Activated CD8-positive, alpha-beta memory T cell treated with anti-CD3 and anti-CD28 coated beads, Interleukin-2, amount 50 U/mL, for 24 hours (primary cell): ENCODE measurements around the gene CNTN1.

Source experiments
- DNase-seq: peaks from one replicate; pipeline ENCODE4 v3.0.0-alpha.2; 2020; ENCODE audit errors: extremely low read depth

Gene CNTN1

DNA sequence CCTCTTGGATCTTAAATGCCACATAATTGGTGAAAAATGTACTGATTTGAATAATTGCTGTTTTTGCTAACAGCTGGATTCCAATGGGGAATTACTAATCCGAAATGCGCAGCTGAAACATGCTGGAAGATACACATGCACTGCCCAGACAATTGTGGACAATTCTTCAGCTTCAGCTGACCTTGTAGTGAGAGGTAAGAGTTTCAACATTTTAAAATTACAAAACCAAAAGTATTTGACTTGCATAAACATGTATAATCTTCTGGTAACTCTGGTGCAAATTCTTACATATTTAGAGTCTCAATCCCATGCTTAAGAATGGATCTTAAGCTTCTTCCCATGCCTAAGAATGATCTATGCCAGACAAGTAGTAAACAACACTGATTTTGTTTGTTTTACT is 266.8 kb downstream of the CNTN1 start:
- DNase-seq, result no peak

DNA sequence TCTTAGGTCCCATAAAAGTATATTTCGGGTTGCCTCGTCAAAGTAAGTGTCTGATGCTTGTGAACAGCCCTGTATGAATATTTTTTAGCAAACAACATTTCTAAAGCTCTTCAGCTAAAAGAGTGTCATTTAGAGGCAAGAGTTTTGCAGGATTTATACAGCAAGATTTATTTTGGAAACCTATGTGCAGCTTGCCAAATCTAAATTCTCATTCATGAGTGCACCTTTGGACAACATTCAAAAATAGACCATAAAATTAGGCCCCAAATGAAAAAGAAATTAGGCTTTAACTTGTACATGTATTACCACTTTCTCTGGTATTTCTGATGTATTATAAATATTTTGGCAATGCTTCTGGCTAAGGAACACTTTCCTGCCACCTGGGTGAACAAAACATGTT is 271.5 kb downstream of the CNTN1 start:
- DNase-seq, result no peak

DNA sequence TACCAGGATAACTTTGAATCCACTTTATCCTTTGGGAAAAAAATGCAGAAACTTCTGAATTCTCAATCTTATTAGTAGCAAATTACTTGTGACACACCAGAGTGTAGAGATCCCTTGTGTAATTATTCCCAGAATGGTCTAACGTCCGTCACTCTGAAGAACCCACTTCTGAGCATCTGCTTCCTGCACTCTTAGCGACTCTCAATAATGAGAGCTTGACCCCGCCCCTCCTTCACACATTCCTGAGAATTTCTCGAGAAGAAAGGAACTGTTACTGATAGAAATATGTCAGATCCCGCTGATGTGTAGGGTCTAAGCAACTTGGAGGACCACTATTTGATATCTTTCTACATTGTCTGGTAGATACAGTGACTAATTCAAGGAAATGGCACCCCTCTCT is 277.6 kb downstream of the CNTN1 start:
- no peak for DNase-seq

DNA sequence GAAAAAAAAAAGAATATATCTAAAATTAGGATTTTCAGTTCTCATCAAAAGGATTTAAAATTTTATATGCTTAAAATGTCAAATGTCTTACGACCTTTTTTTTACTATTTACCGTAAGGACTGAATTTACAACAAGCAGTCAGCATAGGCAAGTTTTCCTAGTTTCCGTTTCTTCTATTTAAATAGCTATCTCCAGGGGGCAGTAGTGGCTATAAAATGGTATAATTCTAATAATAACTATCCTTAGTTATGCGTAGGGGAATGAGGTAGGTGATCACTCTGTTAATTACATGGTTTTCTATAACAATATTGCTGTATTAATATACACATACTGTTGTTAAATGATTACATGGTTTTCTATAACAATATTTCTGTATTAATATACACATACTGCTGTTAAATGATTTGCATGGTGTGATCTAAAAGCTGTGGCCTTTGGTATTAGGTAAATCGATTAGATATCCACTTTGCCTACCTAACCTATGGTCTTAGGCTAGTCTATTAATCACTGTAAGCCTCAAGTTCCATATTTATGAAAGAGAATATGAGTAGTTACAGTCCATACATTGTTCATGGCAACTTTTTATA is 278.2 kb downstream of the CNTN1 start:
- DNase-seq, result no peak

DNA sequence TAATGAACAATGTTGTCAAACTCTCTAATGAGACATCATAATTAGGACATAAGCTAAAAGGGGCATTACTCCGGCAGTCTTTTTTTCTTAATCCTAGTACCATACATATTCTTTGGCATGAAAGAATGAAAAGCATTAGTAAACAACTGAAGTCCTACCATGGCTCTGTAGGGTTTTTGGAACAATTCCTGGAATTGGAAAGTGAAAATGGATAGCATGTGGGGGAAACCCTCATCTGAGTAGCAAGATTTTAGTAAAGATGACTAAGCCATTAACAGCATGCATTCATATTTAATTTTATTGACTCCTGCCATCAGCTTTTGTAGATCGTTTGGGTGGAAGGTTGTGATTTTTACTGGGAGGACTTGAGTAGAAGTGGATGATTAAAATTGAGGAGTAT is 279.7 kb downstream of the CNTN1 start:
- DNase-seq, result no peak

DNA sequence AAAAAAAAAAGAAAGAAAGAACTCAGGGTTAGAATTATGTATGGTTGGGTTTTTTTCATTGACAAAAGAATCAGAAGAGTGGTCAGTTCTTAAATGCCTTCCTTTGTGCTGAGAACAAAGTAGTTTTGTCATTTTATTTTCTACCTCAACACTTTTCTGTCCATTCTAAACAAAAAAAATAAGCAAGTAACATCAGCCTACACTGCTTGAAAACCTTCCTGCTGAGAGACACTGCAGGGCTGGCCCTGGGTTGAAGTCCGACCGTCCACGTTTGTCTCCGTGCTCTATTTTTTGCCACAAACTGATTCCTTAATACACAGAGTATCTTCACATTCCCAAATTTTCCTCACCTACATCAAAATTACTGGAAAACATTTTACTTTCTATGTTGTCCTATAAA is 284.3 kb downstream of the CNTN1 start:
- no peak for DNase-seq

DNA sequence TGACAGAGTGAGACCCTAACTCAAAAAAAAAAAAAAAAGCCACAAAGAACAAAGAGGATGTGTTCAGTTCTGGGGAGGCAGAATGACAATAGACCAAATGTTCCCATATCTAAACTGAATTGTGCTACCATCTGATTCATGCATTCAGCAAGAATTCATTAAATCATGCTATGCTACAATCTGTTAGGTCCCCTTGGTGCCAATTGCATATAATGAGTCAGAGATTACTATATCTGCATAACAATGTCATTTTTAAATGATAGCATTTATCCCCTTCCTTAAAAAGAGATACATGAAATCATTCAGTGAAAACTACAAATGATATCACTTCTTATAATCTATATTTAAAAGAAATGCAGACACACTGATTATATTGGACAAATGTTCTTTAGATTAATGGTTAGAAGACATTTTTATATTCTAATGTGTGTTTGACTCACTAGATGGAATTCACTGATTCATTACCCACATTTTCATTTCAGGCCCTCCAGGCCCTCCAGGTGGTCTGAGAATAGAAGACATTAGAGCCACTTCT is 288.3 kb downstream of the CNTN1 start:
- DNase-seq, result no peak

DNA sequence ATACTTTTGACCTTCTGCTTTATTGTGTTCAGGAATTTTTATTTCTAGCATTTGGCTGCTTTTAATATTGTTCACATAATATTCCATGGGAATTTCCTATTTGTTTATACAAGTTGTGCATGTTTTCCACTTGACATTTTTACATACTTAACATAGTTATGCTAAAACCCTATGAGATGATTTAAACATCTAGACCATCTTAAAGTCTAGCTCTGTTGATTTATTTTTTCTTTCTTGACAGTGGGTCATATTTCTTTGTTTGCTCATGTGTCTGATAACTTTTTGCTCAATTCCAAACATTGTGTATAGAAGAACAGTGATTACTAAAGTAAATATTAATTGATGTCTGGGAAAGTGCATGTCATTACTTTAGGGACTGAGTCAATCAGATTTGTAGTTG is 293.8 kb downstream of the CNTN1 start:
- no peak for DNase-seq

DNA sequence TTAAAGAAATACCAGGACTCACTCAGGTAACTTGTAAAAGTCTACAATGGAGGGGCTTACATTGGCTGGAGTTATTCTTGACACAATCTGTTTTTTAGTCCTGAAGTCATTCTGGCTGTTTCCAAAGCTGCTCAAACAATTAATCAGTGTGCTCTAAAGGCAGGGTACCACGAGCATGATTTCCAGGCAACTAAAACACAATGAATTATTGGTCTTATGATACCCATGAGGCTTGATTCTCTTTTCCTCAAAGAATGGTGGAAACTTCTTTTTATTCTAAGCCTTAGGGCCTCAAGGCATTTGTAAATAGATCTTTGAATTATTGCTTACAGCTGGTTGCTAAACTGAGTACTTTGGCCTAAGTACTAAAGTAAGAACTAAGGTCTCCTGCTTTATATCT is 296.1 kb downstream of the CNTN1 start:
- no peak for DNase-seq

DNA sequence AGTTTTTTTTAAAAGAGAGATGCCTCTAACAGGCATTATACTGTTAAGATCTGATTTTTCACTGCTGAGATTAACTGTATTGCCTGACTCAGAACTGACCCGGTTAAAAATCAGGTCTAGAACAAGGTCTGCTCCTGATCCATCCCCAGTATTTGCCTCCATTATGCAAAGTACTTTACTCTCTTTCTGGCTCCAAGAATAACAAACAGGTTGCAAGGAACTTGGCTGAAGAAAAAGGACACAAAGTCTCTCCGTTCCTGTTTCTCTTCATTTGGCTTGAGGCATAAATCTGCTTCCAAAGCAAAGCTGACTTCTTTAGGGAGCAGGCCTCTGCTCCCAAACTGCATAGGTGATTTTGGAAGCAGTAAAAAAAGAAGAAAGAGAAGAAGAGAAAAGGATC is 296.6 kb downstream of the CNTN1 start:
- no peak for DNase-seq

DNA sequence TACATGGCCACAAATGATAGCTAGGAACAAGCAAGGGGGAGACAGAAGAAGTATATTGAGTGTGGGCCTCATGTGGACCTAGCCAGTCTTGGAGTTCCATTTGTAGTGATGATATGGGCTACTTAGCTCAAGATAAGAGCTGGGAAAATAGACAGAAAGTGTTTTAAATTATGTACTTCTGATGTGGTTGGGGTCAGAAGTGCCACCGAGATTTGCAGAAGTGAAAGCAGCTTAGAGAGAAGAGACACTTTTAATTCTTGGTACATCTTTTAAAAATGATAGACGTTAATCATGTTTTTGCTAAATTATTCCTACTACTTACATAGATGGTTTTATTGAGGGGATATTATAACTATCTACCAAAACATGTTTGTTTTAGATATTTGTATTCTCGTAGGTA is 297.5 kb downstream of the CNTN1 start:
- no peak for DNase-seq

DNA sequence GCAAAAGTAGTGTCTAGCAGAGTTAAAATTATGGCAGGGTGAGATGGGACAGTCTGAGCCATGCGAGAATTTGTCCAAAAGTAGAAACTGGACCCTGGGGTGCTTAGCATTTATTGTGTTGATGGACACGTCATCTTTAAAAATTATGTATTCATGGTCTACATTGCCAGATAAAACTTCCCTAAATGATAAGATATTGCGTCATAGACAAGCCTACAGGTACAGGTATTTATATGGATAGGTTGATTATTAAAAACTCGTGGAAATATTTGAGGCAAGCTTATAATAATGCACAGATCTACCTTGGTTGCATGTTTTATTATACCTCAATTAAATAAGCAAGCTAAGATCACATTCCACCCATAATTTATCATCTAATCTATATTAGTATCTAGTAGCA is 299.9 kb downstream of the CNTN1 start:
- DNase-seq, result no peak

DNA sequence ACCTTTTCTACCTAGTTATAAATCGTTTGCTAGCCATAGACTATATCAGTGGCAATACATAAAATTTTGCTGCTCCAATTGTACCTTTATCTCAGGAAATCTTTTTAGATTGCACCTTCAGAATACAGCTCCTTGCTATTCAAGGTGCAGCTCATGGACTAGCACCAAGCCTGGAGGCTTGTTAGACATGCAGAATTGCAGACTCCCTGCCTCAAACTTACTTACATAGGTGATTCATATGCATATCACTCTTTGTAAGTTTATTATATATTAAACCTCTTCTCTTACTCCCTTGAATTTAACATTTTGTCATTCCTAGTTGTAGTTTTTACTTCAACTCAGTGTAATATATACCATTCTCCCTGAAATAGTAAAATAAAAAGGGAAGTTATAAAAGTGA is 300.4 kb downstream of the CNTN1 start:
- no peak for DNase-seq

DNA sequence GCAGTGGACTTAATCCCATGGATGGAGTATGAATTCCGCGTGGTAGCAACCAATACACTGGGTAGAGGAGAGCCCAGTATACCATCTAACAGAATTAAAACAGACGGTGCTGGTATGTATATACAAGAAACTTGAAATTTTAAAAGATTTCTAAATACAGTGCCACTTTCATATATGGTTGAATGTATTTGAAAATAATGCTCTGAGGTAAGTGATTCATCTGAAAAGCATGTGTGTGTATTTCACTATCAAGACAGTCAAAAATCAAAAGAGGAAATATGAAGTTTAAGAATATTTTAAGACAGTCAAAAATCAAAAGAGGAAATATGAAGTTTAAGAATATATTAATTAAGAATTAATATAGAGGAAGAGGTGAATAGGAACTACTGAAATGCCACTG is 300.9 kb downstream of the CNTN1 start:
- no peak for DNase-seq

DNA sequence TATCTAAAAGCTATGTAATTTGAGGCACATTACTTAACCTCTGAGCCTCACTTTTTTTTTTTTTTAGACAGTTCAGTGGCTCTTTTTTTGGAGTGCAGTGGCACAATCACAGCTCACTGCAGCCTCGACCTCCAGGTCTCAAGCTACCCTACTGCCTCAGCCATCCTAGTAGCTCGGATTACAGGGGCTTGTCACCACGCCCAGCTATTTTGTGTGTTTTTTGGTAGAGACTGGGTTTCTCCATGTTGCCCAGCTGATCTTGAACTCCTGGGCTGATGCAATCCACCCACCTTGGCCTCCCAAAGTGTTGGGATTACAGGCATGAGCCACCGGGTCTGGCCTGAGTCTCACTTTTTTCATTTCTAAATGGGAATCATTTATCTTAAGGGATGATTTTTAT is 303.9 kb downstream of the CNTN1 start:
- no peak for DNase-seq

DNA sequence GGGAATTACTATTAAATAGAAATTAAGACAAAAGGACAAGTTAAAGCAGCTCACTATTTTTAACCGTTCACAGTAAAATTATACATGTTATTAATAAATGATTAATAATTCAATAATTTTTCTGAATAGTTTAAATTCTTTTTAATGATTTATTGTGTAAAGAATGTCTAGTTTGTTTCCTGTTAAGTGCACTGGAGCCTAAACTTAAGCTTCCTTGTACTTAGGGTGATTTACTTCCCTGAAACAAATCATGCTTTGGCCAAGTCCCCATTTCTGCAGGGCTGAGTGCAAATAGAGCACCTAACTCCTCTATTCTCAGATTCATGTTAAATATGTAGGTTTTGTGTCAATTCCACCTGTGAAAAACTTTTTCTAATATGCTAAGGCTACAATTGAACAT is 307.0 kb downstream of the CNTN1 start:
- DNase-seq, result no peak

DNA sequence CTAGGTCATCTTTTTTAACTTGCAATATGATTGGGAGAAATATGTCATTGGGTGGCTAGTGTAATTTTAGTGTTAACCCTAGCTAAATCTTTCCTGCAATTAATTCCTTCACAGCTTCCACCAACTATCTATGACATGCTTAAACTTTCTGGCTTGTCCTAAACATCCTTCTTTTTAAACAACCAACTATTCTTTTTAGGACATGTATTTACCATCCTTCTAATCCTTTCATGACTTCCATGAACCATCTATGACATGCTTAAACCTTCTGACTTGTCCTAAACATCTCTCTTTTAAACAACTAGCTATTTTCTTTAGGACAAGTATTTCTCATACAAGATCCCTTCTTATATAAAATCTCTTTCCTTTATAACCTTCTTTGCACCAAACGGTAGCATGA is 316.2 kb downstream of the CNTN1 start:
- DNase-seq, result no peak

DNA sequence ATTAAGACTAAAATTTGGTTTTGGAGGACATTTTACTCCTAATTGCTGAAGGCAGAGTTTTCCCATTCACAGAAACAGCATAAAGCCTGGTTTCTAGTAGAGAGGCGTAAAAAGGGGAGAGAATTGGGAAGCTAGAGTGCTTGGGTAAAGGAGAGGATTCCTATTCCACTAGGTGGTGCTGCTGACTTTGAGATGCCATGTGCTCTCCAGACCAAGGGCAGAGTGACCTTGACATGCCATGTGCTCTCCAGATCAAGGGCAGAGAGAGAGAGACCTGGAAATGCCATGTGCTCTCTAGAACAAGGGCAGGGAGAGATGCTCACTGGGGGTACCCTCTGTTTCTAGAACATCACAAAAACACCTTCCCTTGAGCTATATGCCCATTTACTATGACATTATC is 319.7 kb downstream of the CNTN1 start:
- no peak for DNase-seq

DNA sequence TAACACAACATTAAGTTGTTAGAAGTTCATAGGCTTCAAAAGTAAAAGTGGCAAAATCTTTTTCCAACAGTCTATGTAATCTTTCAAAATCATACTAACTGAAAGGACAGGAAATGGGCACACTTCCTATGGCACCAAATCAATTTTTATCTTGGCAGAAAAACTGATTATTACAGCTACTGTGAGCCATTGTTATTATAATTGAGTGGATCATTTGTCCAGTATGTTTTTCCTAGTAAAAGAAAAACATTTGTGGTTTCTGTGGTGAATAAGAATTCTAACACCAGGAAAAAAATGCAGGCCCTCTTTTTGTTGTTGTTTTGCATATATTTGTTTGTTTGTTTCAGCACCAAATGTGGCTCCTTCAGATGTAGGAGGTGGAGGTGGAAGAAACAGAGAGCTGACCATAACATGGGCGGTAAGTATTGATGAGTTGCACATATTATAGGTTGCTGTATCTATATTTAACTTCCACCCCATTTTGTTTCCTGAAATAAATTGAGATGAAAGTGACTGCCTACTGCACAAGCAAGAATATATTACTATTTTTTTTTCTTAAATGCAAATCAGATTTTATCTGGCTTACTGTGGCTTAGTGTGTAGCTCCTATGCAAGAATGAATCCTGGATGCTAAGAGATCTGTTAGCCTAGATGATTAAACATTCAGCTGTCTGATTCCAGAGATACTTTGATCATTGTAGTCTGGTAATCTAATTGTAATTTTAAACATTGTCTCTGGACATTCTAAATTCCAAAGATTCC is 321.8 kb downstream of the CNTN1 start:
- no peak for DNase-seq

DNA sequence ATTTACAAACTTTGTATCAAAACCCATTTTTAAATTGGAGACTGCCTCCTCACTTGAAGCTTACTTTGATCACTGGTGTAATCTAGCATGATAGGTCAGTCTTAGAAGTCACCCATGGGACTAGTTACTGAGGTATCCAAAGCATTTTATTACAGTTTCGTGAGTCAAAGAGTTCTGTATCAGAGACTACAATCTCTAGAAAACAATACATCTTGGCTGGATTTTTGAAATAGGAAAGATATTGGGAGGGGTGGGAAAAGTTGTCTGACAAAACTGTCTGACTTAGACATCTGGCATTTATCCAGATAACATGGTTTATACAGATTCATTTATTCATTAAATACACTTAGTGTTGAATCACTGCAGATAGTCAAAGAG is 322.4 kb downstream of the CNTN1 start:
- no peak for DNase-seq

DNA sequence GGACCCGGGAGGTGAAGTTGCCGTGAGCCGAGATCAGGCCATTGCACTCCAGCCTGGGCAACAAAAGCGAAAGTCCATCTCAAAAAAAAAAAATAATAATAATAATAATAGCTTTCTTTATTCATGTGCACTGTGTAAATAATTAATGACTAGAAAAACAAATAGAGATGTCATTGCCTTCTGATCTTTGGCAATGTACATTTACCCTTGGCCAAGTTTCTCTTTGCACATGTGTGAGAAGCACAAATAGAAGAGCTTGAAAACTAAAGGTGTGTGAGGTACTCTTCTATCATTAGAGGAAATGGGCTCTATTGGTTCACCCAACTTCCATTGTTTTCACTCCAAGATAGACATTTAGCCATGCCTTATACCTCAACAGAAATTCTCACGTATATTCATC is 325.8 kb downstream of the CNTN1 start:
- no peak for DNase-seq

DNA sequence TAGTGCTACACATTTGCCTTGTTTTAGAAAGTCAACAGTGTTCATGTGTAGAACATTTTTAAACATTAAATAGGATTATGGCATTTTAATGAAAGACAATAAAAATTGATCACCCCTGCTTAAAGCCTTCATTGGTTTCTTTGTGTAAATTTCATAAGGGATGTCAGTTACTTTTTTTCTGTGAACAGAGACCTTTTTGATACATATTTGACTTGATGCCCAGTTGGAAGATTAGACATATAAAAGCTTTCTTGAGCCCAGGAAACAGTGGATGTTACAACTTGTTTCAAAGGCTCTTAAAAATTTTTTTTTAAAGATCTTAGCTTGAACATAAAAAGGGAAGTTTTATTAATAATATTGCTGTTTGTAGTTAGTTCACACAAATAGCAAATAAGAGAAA is 327.2 kb downstream of the CNTN1 start:
- no peak for DNase-seq

DNA sequence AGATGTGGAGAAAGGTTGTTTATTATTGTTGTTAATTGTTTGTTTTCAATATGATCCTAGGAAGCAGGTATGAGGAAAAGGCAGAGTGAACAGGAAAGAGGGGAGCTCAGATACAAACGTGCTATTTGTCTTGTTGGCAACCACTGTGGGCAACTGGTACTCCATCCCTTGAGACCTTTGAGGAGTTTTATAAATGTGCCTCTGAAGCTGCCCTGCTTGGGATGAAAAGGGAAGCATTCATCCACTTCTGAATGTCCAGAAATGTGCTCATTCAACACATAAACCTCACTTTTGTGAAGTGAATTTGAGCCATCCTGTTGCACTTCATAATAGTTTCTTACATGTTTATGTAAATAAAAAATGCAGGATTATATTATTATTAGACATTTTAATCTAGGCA is 331.6 kb downstream of the CNTN1 start:
- no peak for DNase-seq

DNA sequence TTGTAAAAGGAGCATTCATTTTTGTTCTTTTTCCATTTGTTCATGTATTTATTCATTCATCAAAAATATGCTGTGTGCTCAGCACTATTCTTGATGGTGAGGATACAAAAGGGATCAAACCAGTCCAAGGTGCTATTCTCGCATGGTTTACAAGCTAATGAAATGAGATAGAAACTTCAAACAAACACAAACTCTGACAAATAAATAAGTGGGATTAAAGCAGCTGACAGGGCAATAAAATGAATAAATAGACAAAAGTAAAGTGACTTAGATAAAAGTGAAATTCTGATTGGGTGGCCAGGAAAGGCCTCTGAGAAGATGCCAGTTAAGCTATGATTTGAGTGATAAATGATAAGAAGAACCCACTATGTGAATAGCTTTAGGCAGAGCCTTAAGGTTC is 333.9 kb downstream of the CNTN1 start:
- no peak for DNase-seq
